Measurements from ENCODE around the gene CH25H.

- TF ChIP-seq, protein P1, sequence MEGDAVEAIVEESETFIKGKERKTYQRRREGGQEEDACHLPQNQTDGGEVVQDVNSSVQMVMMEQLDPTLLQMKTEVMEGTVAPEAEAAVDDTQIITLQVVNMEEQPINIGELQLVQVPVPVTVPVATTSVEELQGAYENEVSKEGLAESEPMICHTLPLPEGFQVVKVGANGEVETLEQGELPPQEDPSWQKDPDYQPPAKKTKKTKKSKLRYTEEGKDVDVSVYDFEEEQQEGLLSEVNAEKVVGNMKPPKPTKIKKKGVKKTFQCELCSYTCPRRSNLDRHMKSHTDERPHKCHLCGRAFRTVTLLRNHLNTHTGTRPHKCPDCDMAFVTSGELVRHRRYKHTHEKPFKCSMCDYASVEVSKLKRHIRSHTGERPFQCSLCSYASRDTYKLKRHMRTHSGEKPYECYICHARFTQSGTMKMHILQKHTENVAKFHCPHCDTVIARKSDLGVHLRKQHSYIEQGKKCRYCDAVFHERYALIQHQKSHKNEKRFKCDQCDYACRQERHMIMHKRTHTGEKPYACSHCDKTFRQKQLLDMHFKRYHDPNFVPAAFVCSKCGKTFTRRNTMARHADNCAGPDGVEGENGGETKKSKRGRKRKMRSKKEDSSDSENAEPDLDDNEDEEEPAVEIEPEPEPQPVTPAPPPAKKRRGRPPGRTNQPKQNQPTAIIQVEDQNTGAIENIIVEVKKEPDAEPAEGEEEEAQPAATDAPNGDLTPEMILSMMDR (IDR thresholded peaks at IDR 0.05) = no peak
- TF ChIP-seq POLR2A (IDR thresholded peaks at IDR 0.05) = no peak
Observed at GRCh38 chr10:89203237-89203636, 3.9 kb downstream of the CH25H start.

Measured in vagina (tissue), 2 donors.